ENCODE data around the gene YIPF5.

DNA sequence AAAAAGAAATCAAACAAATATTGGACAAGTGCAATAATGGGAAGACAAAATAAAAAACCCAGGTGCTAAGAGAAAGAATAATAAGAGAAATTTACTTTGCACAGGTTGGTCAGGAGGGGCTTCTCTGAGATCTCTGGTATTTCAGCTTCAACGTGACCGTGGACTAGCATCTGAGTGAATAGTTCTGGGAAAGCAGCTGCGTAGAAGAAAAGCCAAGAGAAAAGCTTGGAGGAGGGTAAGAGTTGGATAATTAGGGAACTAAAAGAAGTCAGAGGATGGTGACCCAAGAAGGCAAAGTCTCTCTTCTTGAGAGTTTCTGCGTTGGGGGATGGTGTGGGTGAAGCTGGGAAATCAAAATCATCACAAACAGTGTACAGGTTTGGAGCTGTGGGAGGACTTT is 41.6 kb downstream of the YIPF5 start:
- TF ChIP-seq, protein P1, sequence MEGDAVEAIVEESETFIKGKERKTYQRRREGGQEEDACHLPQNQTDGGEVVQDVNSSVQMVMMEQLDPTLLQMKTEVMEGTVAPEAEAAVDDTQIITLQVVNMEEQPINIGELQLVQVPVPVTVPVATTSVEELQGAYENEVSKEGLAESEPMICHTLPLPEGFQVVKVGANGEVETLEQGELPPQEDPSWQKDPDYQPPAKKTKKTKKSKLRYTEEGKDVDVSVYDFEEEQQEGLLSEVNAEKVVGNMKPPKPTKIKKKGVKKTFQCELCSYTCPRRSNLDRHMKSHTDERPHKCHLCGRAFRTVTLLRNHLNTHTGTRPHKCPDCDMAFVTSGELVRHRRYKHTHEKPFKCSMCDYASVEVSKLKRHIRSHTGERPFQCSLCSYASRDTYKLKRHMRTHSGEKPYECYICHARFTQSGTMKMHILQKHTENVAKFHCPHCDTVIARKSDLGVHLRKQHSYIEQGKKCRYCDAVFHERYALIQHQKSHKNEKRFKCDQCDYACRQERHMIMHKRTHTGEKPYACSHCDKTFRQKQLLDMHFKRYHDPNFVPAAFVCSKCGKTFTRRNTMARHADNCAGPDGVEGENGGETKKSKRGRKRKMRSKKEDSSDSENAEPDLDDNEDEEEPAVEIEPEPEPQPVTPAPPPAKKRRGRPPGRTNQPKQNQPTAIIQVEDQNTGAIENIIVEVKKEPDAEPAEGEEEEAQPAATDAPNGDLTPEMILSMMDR (IDR thresholded peaks at IDR 0.05; ENCODE audit: extremely low read depth in 1 of 2, insufficient read depth in 1 of 2, low read depth in 1 of 2, low read length in 2 of 2) = no peak
- TF ChIP-seq POLR2A (IDR thresholded peaks at IDR 0.05; ENCODE audit: low read depth, low read length) = no peak
- no peak for TF ChIP-seq GATA2 (IDR thresholded peaks at IDR 0.05; ENCODE audit: insufficient read depth, insufficient read length, low read depth, low read length)
- no peak for TF ChIP-seq EZH2 (IDR thresholded peaks at IDR 0.05; ENCODE audit: borderline replicate concordance, low read depth, low read length, severe bottlenecking)
- TF ChIP-seq, protein P2, sequence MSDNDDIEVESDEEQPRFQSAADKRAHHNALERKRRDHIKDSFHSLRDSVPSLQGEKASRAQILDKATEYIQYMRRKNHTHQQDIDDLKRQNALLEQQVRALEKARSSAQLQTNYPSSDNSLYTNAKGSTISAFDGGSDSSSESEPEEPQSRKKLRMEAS (IDR thresholded peaks at IDR 0.05; ENCODE audit: insufficient read depth, insufficient read length) = no peak
- TF ChIP-seq MYC (IDR thresholded peaks at IDR 0.05; ENCODE audit: low read depth, low read length) = no peak
- TF ChIP-seq POLR2AphosphoS5 (IDR thresholded peaks at IDR 0.05; ENCODE audit: insufficient read depth, low read depth, low read length) = no peak
